Endothelial cell of umbilical vein (primary cell): ENCODE measurements around the gene ANKH. TPM values are rescaled to one million over a fixed set of nuclear protein-coding genes. Genes with fewer than 3 reads are reported as not detected.

ENCODE experiments used
- BruUV-seq: library from RNA; stranded (reverse); fragments of 400-500 nt; replicated peaks from 2 replicates; lab custom pipeline; 2021; lab: Mats Ljungman, UMichigan
- CTCF ChIA-PET: fragments of 300-600, 350-600 bp; sonication (Branson Sonifier 250); formaldehyde crosslinking; loops from one replicate; lab custom pipeline; 2021; ENCODE audit warnings: antibody characterized with exemption, inconsistent platforms; lab: Charles Lee
- POLR2A ChIA-PET: fragments of 300-600, 350-600 bp; sonication (Branson Sonifier 250); formaldehyde crosslinking; loops from one replicate; lab custom pipeline; 2021; ENCODE audit warnings: antibody characterized with exemption, inconsistent platforms; lab: Charles Lee
- DNase-seq: peaks from one replicate; pipeline ENCODE4 v3.0.0-alpha.2; 2011; ENCODE audit warnings: low read depth, low spot score
- FAIRE-seq: peaks from 2 replicates; lab custom pipeline; 2011; peaks lifted over from hg19 to GRCh38; lab: Jason Lieb, UNC
- H2AFZ ChIP-seq: 2 replicates; pipeline ENCODE4 v1.6.0; 2012; ENCODE audit warnings: low read depth, low read length, control low read depth, inconsistent platforms
- H3K27ac ChIP-seq: 2 replicates; pipeline ENCODE4 v1.5.1; 2011; ENCODE audit warnings: low read depth, mild to moderate bottlenecking, control low read depth, low read length, moderate library complexity; ENCODE audit not compliant: insufficient read depth
- H3K27me3 ChIP-seq, 2 experiments: 2 replicates each; pipeline versions ENCODE4 v1.6.0 to v1.6.1; 2011; ENCODE audit warnings: low read length in 2 of 2, mixed read lengths in 1 of 2; ENCODE audit not compliant: control insufficient read depth in 2 of 2, insufficient read depth in 2 of 2
- H3K36me3 ChIP-seq, 2 experiments: 2 replicates in 1 of 2; 3 replicates in 1 of 2; pipeline ENCODE4 v1.5.1; 2011; ENCODE audit warnings: low read length in 2 of 2, mild to moderate bottlenecking in 1 of 2, moderate library complexity in 1 of 2; ENCODE audit not compliant: control insufficient read depth in 2 of 2, insufficient read depth in 2 of 2; ENCODE audit errors: extremely low read depth in 1 of 2
- H3K4me1 ChIP-seq: 3 replicates; pipeline ENCODE4 v1.5.1; 2011; ENCODE audit warnings: mild to moderate bottlenecking, low read length; ENCODE audit not compliant: control insufficient read depth, insufficient read depth; ENCODE audit errors: extremely low read depth
- H3K4me2 ChIP-seq: 2 replicates; pipeline ENCODE4 v1.6.1; 2011; ENCODE audit warnings: low read length, control low read depth, mixed read lengths; ENCODE audit not compliant: insufficient read depth
- H3K4me3 ChIP-seq, 3 experiments: fragments of 200-600 bp in 1 of 3; sonication (generic), shearing (Covaris generic) in 1 of 3; replicated peaks in 1 of 3; 2 replicates each; pipeline ENCODE4 v1.5.1; 2011 to 2016; ENCODE audit warnings: control low read depth in 3 of 3, low read length in 3 of 3, mild to moderate bottlenecking in 2 of 3, inconsistent platforms in 1 of 3, low read depth in 1 of 3, moderate library complexity in 1 of 3; ENCODE audit not compliant: insufficient read depth in 1 of 3
- H3K79me2 ChIP-seq: 2 replicates; pipeline ENCODE4 v1.6.0; 2012; ENCODE audit warnings: low read length, inconsistent platforms; ENCODE audit not compliant: control insufficient read depth, insufficient read depth
- H3K9ac ChIP-seq: replicated peaks from 2 replicates; pipeline ENCODE3; 2011; ENCODE audit warnings: low read length, control low read depth; ENCODE audit not compliant: insufficient read depth; ENCODE audit errors: extremely low read depth
- H3K9me1 ChIP-seq: replicated peaks from 3 replicates; pipeline ENCODE4 v1.6.0; 2011; ENCODE audit warnings: mild to moderate bottlenecking, low read length; ENCODE audit not compliant: control insufficient read depth, insufficient read depth; ENCODE audit errors: extremely low read depth
- H3K9me3 ChIP-seq: replicated peaks from 2 replicates; pipeline ENCODE4 v1.5.1; 2012; ENCODE audit warnings: low read length, inconsistent platforms; ENCODE audit not compliant: control insufficient read depth, insufficient read depth
- H4K20me1 ChIP-seq: replicated peaks from 2 replicates; pipeline ENCODE3; 2011; ENCODE audit warnings: mild to moderate bottlenecking, low read length; ENCODE audit not compliant: control insufficient read depth, insufficient read depth; ENCODE audit errors: extremely low read depth
- CTCF ChIP-seq, 2 donors: IDR thresholded peaks; 1 replicate in 1 of 2; 2 replicates in 1 of 2; pipeline ENCODE4 v1.5.1; 2011; ENCODE audit warnings: low read length in 2 of 2, mild to moderate bottlenecking in 2 of 2, moderate library complexity in 2 of 2, control low read depth in 1 of 2, inconsistent platforms in 1 of 2, low read depth in 1 of 2; ENCODE audit not compliant: insufficient read depth in 1 of 2; ENCODE audit errors: extremely low read depth in 1 of 2
- EZH2 ChIP-seq: IDR thresholded peaks from 2 replicates; pipeline ENCODE4 v1.6.1; 2012; ENCODE audit warnings: borderline replicate concordance, low read depth, mild to moderate bottlenecking, moderate library complexity, low read length, inconsistent platforms; ENCODE audit not compliant: severe bottlenecking
- FOS ChIP-seq: IDR thresholded peaks from 2 replicates; pipeline ENCODE4 v1.6.1; 2011; ENCODE audit warnings: mild to moderate bottlenecking, low read length, moderate library complexity, borderline replicate concordance; ENCODE audit not compliant: insufficient read depth
- GATA2 ChIP-seq: IDR thresholded peaks from 2 replicates; pipeline ENCODE4 v1.7.0; 2011; ENCODE audit warnings: low read depth, mild to moderate bottlenecking, moderate library complexity, mixed read lengths, low read length; ENCODE audit not compliant: insufficient read length, insufficient read depth
- JUN ChIP-seq: IDR thresholded peaks from 2 replicates; pipeline ENCODE4 v1.6.1; 2011; ENCODE audit warnings: borderline replicate concordance, low read depth; ENCODE audit not compliant: insufficient read length, insufficient read depth
- MAX ChIP-seq: IDR thresholded peaks from 2 replicates; pipeline ENCODE4 v1.6.1; 2011; ENCODE audit not compliant: insufficient read depth, insufficient read length
- MYC ChIP-seq: IDR thresholded peaks from one replicate; pipeline ENCODE4 v1.6.1; 2011; ENCODE audit warnings: mild to moderate bottlenecking, low read depth, low read length
- POLR2A ChIP-seq: IDR thresholded peaks from 2 replicates; pipeline ENCODE4 v1.6.1; 2012; ENCODE audit warnings: low read depth, mild to moderate bottlenecking, control low read depth, low read length
- POLR2AphosphoS5 ChIP-seq: IDR thresholded peaks from 2 replicates; pipeline ENCODE4 v1.6.1; 2012; ENCODE audit warnings: low read depth, mild to moderate bottlenecking, control low read depth, low read length, moderate library complexity; ENCODE audit not compliant: insufficient read depth
- dilution Hi-C: fragments of 300-500 bp; cut with MboI; formaldehyde crosslinking; loops from one replicate; pipeline ENCODE4 v1.15.0; 2019; ENCODE audit warnings: low sequenced_read_pairs; ENCODE audit not compliant: extremely low pct_ligation_motif_present
- intact Hi-C: fragments of 100-400 bp; cut with micrococcal nuclease; formaldehyde crosslinking; loops from one replicate; pipeline ENCODE4 v1.10.0; 2022
- polyA plus RNA-seq, 4 experiments: library from polyadenylated mRNA; depleted of rRNA in 3 of 4; stranded (reverse) in 3 of 4; unstranded in 1 of 4; fragments of >200 nt; gene quantifications; 2 replicates each; pipeline versions ENCODE4 v1.2.1 to v1.2.3, GENCODE V29; 2011 to 2012; ENCODE audit warnings: missing spikeins in 1 of 4
- total RNA-seq: library from RNA; stranded (reverse); gene quantifications from 2 replicates; pipeline ENCODE4 v1.2.3, GENCODE V29; 2021

Gene ANKH
- total and polyA plus RNA-seq, 2 donors (not counting 3 experiments of a cell fraction or from before 2014, with no cell fraction given), result 12.7 to 31.4 TPM

GRCh38 chr5:14821100-14821845 is 50.3 kb downstream of the ANKH start:
- H3K27me3 ChIP-seq, result no peaks in the 10 kb centered on the region
- peaks cover 24% of the 10 kb centered on the region for H3K4me1 ChIP-seq
- ChIA-PET POLR2A (no interaction called here), CTCF (interaction anchor here (1.2 to 1.8 kb wide), 3 partner anchors 12 to 59 kb away, joined by 3 to 6 read pairs (median 3); no protein-coding TSS in a partner anchor)
- H3K4me3 ChIP-seq, result no peak overlapping the region
- BruUV-seq, result no TSS peak
- no peak for TF ChIP-seq FOS
- no peak for TF ChIP-seq CTCF (IDR thresholded peaks at IDR 0.05; ENCODE audit: extremely low read depth in 1 of 2, insufficient read depth in 1 of 2, low read depth in 1 of 2, low read length in 2 of 2)
- no peak for TF ChIP-seq MYC
- no peak for TF ChIP-seq EZH2
- TF ChIP-seq POLR2A, result no peak
- no peak for TF ChIP-seq JUN
- no peak for TF ChIP-seq POLR2AphosphoS5
- TF ChIP-seq GATA2, result no peak
- no peak for TF ChIP-seq MAX
- FAIRE-seq (no peak), DNase-seq (no peak)
- no peak overlapping the region for H3K27ac ChIP-seq
- H3K9ac ChIP-seq, result no peak overlapping the region
- H3K9me3 ChIP-seq, result no peaks in the 10 kb centered on the region
- H4K20me1 ChIP-seq, result no peaks in the 10 kb centered on the region
- no peak overlapping the region for H2AFZ ChIP-seq
- no peaks in the 10 kb centered on the region for H3K9me1 ChIP-seq
- H3K79me2 ChIP-seq, result peaks cover 2% of the 10 kb centered on the region
- dilution Hi-C loops (no loop called here), intact Hi-C loops (loop anchor here (1.0 to 5.0 kb wide), 3 partner anchors 11 to 64 kb away; partner anchors contain the start of gene ANKH)
- peak overlapping the region; percentile 69 for H3K4me2 ChIP-seq
- H3K36me3 ChIP-seq, result no peaks in the 10 kb centered on the region
